ENCODE data around the gene CNP.

CNP gene

DNA sequence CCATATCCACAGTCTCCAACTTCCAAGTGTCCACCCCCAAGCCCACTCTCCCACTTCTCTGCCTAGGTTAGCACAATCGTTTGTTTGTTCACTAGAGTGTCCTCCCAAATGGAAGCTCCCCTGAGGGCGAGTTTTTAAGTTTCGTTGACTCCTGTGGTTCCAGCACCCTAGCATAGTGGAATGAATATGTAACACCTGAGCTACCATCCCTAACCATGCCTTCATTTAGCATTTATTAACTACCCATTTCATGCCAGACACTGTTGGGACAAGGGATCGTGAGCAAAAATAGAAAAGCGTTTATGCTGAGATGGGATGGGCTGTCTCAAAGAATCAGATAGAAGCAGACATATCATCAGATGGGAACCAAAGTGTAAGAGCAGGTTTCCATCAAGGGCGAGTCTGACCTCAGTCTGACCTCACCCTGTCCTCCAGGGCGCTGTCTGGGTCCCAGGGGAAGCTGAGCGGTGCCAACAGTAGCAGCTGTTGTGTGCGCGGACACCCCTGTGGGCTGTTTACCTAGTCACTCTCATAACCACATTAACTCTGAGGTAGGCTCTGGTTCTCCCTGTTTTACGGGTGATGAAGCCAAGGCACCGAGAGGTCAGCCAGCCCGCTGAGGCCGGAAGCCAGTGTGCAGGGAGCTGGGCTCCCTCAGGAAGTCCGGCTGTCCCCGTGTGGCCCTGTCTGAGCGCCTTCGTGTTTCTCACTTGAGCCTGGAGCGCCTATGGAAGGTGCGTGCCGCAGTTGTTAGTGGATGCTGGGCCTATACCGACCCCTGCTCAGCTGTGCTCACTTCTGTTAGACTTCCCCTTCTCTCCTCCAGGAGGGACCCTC is 6.2 kb downstream of the CNP start:
- no peak for DNase-seq (ENCODE audit: low read depth, low spot score)

DNA sequence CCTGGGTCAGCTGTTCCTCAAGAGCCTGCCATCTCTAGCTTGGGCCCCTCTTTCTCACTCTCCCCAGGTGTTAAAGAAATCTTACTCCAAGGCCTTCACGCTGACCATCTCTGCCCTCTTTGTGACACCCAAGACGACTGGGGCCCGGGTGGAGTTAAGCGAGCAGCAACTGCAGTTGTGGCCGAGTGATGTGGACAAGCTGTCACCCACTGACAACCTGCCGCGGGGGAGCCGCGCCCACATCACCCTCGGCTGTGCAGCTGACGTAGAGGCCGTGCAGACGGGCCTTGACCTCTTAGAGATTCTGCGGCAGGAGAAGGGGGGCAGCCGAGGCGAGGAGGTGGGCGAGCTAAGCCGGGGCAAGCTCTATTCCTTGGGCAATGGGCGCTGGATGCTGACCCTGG is 6.8 kb downstream of the CNP start:
- no peak for DNase-seq (ENCODE audit: low read depth, low spot score)

- DNase-seq (ENCODE audit: low read depth, low spot score), result no peak
Observed at GRCh38 chr17:41974031-41974430, 7.4 kb downstream of the CNP start.

DNA sequence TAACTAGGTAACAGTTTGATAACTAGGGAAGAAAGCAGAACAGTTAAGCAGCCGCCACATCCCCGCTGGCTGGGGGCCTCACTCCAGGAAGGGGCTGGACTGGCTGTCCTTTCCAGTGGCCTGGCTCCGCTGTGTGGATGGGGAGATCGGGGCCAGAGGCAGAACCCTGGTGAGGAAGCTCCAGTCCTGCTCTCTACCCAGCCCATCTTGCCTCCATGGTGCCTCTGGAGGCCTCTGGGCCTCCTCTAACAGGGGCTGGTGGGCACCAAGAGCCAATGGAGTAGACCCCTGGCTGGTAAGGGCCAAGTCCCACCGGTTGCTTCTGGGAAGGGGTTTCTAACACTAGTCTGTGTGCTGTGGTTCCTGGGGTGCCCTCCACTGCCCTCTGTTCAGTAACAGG is 8.1 kb downstream of the CNP start:
- no peak for DNase-seq (ENCODE audit: low read depth, low spot score)

DNA sequence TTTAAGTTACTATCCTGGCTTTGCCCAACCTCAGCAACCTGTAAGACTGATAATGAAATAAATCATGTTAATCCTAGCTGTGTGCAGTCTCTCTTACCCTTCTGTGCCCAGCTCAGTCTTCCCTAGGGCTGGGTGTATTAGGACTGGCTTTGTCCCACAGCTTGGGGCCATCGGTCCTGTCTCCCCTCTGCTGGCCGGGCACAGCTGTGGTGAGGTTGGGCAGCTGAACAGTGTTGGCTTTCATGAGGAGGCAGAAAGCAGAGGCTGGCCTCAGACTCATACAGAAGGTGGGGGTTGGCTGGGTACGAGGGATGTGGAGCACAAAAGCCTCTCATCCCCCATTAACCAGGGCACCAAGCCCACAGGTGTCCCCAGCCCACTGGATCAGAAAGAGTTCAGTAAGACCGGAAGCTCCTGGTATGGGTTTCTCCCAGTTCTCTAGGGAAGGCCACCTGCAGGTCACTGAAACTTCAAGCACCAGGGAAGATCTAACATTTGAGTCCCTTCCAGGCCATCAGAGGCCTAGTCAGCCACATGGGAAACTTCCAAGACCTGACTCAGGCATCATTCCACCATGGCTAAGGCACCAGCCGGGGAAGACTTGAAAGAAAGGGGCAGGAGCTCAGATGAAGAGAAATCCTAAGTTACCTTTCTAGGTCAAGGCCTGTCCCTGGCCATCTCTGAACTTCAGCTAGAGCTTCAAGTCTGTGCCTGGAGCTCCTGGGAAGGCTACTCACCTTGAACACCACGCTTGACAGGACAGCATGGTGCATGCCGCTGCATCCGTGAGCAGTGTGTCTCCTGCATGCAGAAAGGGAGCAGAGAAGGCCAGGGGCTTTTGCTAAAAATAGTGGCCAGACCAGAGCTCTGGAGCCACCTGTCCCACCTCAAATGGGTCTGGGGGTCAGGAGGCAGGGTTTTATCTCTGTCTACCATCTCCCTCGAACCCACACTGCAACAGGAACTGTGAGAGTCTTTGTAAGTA is 8.8 kb downstream of the CNP start:
- no peak for DNase-seq (ENCODE audit: low read depth, low spot score)

DNA sequence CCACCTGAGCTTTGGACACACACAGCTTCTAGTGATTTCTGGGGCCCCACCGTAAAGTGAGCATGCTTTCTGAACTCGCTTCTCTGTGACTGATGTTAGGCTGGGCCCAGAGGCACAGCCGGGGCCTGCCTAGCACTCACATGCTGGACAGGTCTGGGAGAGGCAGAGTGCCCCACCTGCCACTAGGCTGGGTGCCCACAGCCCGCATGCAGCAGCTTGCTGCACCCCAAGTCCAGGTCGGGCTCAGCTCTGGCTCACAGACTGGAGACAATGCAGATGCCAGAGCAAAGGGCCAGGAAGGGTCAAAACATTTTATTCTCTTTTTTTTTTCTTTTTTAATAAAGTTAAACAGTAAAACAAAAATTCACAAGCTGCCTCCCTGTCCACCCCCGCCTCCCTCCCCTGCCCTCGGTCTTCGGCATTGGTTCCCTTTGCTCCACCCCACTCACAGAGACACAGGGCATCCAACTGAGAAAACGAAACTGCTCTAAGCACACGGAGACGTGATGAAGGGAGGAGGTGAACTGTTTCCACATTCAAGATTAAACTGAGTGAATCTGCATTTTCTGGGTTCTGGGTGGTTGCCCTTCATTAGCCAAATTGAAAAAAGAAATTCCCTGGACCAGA is 9.7 kb downstream of the CNP start:
- DNase-seq (ENCODE audit: low read depth, low spot score), result no peak

GRCh38 chr17:41977991-41978390 is 11.4 kb downstream of the CNP start:
- no peak for DNase-seq (ENCODE audit: low read depth, low spot score)

DNA sequence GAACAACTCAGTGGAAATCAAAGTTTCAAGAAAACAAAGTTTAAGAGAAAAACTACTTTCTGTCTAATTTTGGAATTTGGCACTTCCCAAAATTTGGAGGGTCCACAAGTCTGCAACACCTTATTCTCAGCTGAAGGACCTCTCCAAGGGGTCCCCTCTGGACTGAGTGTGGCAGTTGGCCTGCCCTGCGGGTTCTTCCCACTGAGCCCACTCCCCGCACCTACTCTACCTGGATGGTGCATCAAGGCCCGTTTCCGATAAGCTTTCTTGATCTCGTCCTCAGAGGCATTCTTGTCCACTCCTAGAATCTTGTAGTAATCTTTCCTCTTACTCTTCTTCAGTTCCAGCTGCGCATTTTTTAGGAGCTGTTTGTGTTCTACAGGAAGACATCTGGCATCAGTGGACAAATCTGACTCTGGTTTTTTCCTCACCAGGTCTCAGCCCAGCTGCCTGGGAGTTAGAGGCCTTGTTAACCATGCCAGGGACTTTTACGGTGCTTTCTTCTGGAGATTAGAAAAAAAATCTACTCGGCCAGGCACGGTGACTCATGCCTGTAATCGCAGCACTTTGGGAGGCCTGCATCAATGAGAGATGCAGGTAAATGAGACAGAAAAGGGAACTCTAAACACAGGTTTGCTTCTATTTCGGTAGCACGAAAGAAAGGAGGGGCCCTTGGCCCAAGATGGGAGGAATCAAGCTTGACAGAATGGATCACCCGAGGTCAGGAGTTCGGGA is 15.6 kb downstream of the CNP start:
- peak; percentile 47 for DNase-seq (ENCODE audit: low read depth, low spot score)

DNA sequence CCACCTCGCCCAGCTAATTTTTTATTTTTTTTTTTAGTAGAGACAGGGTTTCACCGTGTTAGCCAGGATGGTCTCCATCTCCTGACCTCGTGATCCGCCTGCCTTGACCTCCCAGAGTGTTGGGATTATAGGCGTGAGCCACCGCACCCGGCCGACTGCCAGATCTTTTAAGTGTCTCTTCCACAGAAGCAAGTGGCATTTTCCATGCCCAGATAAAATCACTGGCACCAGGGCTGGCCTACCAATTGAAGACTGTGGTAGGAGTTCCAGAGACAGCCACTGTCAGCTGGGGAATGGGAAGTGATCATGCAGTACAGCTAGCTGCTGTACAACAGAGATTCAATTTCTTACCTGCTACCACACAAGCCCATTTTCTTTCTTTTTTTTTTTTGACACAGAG is 17.9 kb downstream of the CNP start:
- DNase-seq (ENCODE audit: low read depth, low spot score), result no peak

DNA sequence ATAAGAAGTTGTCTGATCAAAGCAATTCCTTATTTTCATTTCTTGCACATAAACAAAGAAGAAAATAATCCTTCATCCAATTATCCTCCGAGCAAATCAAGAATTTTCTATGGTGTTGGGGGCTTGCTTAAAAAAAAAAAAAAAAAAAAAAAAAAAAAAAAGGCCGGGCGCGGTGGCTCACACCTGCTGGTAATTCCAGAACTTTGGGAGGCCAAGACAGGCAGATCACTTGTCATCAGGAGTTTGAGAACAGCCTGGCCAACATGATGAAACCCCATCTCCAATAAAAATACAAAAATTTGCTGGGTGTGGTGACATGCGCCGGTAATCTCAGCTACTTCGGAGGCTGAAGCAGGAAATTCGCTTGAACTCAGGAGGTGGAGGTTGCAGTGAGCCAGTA is 19.3 kb downstream of the CNP start:
- DNase-seq (ENCODE audit: low read depth, low spot score), result no peak

DNA sequence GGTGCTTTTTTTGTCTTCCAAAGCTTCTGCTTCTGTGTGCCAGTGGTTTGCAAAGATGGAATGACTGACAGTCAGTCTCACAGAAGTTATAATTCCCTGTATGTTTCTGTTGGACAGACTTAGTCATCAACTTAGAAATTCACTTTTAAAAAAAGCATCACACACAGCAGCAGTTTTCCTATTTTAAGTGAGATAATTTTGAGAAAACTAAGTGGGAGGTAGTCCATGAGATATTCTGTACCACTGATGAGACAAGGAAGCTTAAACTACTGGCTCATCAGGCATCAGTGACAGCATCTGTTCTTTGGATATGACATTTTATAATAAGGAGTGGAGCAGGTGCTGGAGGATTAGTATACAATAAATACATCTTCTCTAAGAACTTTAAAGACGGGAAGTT is 20.0 kb downstream of the CNP start:
- DNase-seq (ENCODE audit: low read depth, low spot score), result no peak

- peak; percentile 25 for DNase-seq (ENCODE audit: low read depth, low spot score)
Observed at GRCh38 chr17:41987642-41988041, 21.0 kb downstream of the CNP start.

- no peak for DNase-seq (ENCODE audit: low read depth, low spot score)
Observed at GRCh38 chr17:41988418-41988817, 21.8 kb downstream of the CNP start.

DNA sequence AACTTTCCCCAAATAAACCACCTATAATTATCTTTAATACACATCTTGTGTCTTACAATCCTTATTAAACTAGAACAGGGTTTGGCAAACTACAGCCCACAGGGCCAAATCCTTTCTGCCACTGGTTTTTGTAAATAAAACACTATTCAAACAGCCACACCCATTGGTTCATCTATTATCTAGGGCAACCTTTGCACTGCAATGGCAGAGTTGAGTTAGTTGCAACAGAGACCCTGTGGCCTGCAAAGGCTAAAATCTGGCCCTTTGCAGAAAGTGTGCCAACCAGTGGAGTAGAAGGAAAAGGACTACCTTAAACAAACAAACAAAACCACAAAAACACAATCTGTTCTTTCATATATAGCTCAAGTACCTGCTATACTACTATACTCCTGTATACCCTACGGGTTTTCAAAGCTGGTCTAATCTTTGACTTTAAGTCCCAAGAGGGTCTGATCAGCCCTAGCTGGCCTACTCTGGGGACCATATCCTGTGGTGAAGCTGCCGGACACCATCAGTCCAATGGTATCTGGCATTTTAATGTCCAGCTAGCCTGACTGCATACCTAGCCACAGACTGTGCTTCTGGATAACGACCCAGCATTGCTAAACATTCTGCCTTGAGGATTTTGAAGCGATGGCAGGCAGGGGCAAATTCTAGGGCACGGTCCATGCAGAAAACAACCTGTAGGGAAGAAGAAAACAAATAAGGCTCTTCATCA is 23.3 kb downstream of the CNP start:
- no peak for DNase-seq (ENCODE audit: low read depth, low spot score)

- DNase-seq (ENCODE audit: low read depth, low spot score), result no peak
Observed at GRCh38 chr17:41992576-41992975, 26.0 kb downstream of the CNP start.

DNA sequence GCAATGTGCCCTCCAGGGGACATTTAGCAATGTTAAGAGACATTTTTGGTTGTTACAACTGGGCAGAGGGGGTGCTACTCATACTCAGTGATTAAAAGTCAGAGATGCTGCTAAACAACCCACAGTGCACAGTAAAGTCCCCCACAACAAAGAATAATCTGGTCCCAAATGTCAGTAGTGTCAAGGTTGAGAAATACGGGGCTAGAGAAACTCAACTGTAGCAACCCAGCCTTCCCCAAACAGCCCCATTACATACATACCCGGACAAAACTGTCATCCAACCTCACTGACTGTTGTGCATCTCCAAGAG is 30.2 kb downstream of the CNP start:
- DNase-seq (ENCODE audit: low read depth, low spot score), result no peak

DNA sequence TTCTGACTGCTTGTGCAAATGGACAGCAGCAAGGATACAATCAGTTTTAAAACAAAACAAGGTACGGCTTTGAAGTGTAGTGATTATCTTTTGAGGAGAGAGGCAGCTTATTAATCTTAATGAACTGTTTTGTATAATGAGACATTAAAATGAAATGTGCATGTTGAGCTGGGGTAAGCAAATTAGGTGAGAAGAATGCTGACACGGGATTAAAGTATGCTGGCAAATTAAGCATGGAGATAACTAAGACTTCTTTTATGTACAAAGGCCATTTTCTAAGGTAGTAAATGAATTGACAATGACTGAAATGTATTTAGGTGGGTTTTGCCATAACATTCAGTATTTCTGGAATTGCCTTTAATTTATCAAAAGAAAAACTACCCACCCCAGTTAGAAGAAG is 31.9 kb downstream of the CNP start:
- DNase-seq (ENCODE audit: low read depth, low spot score), result no peak

DNA sequence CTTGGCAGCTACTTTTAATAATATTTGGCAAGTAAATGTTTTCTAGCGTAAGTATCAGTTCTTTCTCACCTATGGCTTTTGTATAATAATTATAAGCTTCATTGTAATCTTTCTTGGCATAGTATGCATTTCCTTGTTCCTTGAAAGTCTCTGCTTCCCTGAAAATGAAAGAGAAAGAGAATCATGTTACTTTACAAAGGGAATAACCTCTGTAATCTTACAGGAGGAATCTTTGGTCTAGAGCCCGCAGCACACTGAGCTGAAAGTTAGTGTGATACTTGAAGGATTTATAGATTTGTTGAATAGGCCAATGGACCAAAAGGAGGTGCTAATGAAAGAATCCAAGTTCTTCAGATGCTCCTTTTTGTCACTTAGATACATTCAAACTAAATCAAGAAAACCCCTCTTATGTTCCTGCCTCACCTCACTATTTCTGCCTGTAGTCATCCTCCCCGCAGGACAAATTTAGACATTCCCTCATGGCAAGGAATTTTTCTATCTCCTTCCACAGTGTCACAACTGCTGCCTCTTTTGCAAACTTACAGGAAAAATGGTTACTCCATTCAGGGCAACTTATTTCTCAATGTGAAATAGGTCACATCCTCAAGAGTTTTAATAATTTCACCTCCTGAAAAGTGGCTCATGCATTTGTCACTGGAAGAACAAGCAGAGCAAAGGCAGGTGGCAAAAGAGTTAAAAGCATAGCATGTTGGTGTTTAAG is 34.0 kb downstream of the CNP start:
- no peak for DNase-seq (ENCODE audit: low read depth, low spot score)

- no peak for DNase-seq (ENCODE audit: low read depth, low spot score)
Observed at GRCh38 chr17:42001729-42002128, 35.1 kb downstream of the CNP start.

DNA sequence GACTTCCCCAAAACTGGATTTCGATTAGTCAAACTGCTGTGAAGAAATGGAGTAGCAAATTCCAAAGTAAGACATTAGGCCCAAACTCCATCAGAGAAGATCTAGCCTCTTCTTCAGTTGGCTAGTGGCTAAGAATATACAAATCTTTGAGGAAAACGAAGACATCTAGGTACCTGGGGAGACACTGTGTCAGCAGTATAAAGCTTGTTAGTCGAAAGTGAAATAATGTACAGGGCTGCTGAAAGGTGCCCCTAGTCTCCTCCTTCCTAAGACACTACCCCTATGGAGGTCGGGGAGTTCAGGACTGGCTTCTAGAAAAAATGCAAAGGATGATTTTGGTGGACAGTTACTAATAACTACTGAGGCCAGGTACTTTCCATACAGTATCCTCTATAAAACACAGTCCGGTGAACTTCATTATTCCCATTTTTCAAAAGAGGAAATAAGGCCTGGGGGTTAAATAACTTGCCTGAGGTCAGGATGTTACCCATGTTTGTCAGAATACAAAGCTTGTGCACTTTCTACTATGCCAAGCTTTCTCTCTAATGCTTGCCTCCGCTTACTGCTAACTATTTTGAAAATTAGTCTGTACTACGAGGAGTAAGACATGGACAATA is 35.7 kb downstream of the CNP start:
- DNase-seq (ENCODE audit: low read depth, low spot score), result no peak

All from ELF-1 (cell line).